Ascending aorta (tissue), 2 donors: ENCODE measurements around the gene ELK4. TPM values are rescaled to one million over a fixed set of nuclear protein-coding genes. Genes with fewer than 3 reads are reported as not detected.

Source experiments
- DNase-seq, 2 donors: peaks; one replicate each; pipeline ENCODE4 v3.0.0-alpha.2; 2019; ENCODE audit warnings: low spot score in 2 of 2
- H3K27ac ChIP-seq, 2 donors: fragments of 200-600 bp; sonication (generic); one replicate each; pipeline ENCODE4 v1.5.1; 2016 to 2017; ENCODE audit warnings: mild to moderate bottlenecking in 1 of 2
- H3K27me3 ChIP-seq: fragments of 200-600 bp; sonication (generic); one replicate; pipeline ENCODE4 v1.5.1; 2017
- H3K36me3 ChIP-seq, 2 donors: fragments of 200-600 bp; sonication (generic); one replicate each; pipeline ENCODE4 v1.5.1; 2016
- H3K4me1 ChIP-seq, 2 donors: fragments of 200-600 bp; sonication (generic); one replicate each; pipeline ENCODE4 v1.5.1; 2016 to 2017; ENCODE audit warnings: mild to moderate bottlenecking in 1 of 2
- H3K4me3 ChIP-seq, 2 donors: fragments of 200-600 bp; sonication (generic); one replicate each; pipeline ENCODE4 v1.5.1; 2016 to 2017; ENCODE audit warnings: mild to moderate bottlenecking in 1 of 2
- H3K9me3 ChIP-seq, 2 donors: fragments of 200-600 bp; sonication (generic); one replicate each; pipeline ENCODE4 v1.5.1; 2016
- CTCF ChIP-seq, 3 experiments: fragments of 200-600 bp in 2 of 3; fragments of 450-650 bp in 1 of 3; sonication (generic) in 2 of 3; IDR thresholded peaks; one replicate each; pipeline ENCODE4 v1.5.1; 2016 to 2019; ENCODE audit warnings: antibody characterized with exemption in 3 of 3, mild to moderate bottlenecking in 1 of 3, moderate library complexity in 1 of 3
- intact Hi-C: fragments of 100-400 bp; cut with DNase I; formaldehyde crosslinking; loops from one replicate; pipeline ENCODE4 v1.15.1; 2023
- total RNA-seq: library from RNA; depleted of rRNA; stranded (reverse); fragments of >200 nt; gene quantifications from one replicate; pipeline ENCODE4 v1.1.0, GENCODE V29; 2016

The ELK4 gene
- total RNA-seq, 1 donor from 2014 or later, result 23.7 TPM

- intact Hi-C loops, result no loop called here
- H3K9me3 ChIP-seq, result no peaks in the 10 kb centered on the region
- peaks cover 3% of the 10 kb centered on the region for H3K27me3 ChIP-seq
- H3K36me3 ChIP-seq, result no peaks in the 10 kb centered on the region
- peak in 1 of 2 donors; percentile 24 for DNase-seq
- H3K4me1 ChIP-seq, result peaks cover 2 to 4% of the 10 kb centered on the region in 2 donors
- H3K27ac ChIP-seq, result no peak overlapping the region
- TF ChIP-seq CTCF (IDR thresholded peaks at IDR 0.05), result no peak
- no peak overlapping the region for H3K4me3 ChIP-seq
Observed at GRCh38 chr1:205570173-205570501, 61.7 kb downstream of the ELK4 start.

GRCh38 chr1:205569411-205570172 lies 62.2 kb downstream of the ELK4 start:
- H3K9me3 ChIP-seq, result no peaks in the 10 kb centered on the region
- H3K4me3 ChIP-seq, result peak overlapping the region; percentile 45 to 56
- H3K4me1 ChIP-seq, result peaks cover 2 to 4% of the 10 kb centered on the region in 2 donors
- H3K36me3 ChIP-seq, result no peaks in the 10 kb centered on the region
- intact Hi-C loops, result loop anchor here (2.0 kb wide), 1 partner anchor 41 kb away; no protein-coding TSS in a partner anchor
- peaks cover 3% of the 10 kb centered on the region for H3K27me3 ChIP-seq
- peak in 1 of 2 donors; percentile 62 for DNase-seq
- no peak for TF ChIP-seq CTCF (IDR thresholded peaks at IDR 0.05)
- no peak overlapping the region for H3K27ac ChIP-seq

- peak in 1 of 2 donors; percentile 59 for DNase-seq
Observed at GRCh38 chr1:205568469-205569361, 63.1 kb downstream of the ELK4 start.

GRCh38 chr1:205568135-205568468 lies 63.7 kb downstream of the ELK4 start:
- peaks cover 3% of the 10 kb centered on the region for H3K27me3 ChIP-seq

More at GRCh38 chr1:205568469-205569361, 63.1 kb downstream of the ELK4 start:
- peak overlapping the region; percentile 45 to 56 for H3K4me3 ChIP-seq
- no peak for TF ChIP-seq CTCF (IDR thresholded peaks at IDR 0.05)
- H3K9me3 ChIP-seq, result no peaks in the 10 kb centered on the region
- intact Hi-C loops, result loop anchor here (2.0 kb wide), 1 partner anchor 40 kb away; no protein-coding TSS in a partner anchor
- H3K36me3 ChIP-seq, result no peaks in the 10 kb centered on the region
- peaks cover 2 to 4% of the 10 kb centered on the region in 2 donors for H3K4me1 ChIP-seq
- H3K27me3 ChIP-seq, result peaks cover 3% of the 10 kb centered on the region
- H3K27ac ChIP-seq, result no peak overlapping the region

More at GRCh38 chr1:205568135-205568468, 63.7 kb downstream of the ELK4 start:
- no peak for DNase-seq
- H3K9me3 ChIP-seq, result no peaks in the 10 kb centered on the region
- no peak overlapping the region for H3K27ac ChIP-seq
- no peak for TF ChIP-seq CTCF (IDR thresholded peaks at IDR 0.05)
- peak overlapping the region in 1 of 2 donors; percentile 56 for H3K4me3 ChIP-seq
- H3K36me3 ChIP-seq, result no peaks in the 10 kb centered on the region
- intact Hi-C loops, result loop anchor here (2.0 kb wide), 1 partner anchor 39 kb away; no protein-coding TSS in a partner anchor
- peaks cover 2 to 4% of the 10 kb centered on the region in 2 donors for H3K4me1 ChIP-seq
